ENCODE measurements around the gene ZNF384. TPM values are rescaled to one million over a fixed set of nuclear protein-coding genes. Genes with fewer than 3 reads are reported as not detected.

ZNF384 gene
- total RNA-seq, 1 donor from 2014 or later: 15.1 TPM

DNA sequence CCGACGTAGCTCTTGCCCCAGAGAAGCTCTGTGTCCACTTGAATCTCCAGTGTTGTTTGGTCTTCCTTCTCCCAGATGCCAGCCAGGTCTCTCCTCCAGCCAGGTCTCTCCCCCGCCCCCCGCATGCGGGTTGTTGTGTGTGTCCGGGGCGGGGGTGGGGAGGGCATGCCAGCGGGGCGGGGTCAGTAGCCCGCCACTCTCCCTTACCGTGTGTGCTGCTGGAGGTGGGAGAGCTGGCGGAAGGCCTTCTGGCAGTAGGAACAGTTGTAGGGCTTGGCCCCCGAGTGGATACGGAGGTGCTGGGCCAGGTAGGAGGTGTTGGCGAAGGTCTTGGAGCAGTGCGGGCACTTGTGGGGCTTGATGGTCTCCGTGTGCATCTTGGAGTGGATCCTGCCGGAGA, 17.0 kb downstream of the ZNF384 start:
- peaks cover 92 to 99% of the 10 kb centered on the region in 2 donors for H3K36me3 ChIP-seq

DNA sequence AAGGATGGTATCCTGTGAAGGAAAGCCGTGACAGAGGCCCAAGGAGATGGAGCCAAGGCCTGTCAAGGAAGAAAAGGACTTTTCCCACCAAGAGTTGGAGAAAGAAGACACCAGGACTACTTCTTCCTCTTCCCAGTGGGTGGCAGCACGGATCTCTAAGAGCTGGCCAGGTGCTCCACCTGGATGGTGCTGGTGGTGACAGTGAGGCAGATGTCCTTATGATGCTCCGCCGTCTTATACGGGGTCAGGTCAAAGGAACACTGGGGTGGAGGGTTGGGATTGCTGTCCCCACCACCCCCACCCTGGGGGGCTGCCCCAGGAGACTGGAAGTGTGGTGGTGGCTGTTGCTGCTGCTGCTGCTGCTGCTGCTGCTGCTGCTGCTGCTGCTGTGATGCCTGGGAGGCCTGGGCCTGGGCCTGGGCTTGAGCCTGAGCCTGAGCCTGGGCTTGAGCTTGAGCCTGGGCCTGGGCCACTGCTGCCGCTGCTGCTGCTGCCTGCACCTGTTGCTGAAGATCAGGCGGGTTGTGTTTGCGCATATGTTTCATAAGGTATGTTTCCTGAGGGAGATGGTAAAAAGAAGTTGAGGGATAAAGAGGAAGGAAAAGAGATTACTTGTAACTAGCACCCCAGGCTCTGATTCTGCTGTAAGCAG, 21.5 kb downstream of the ZNF384 start:
- Histone ChIP-seq H3K27me3 (no peaks in the 10 kb centered on the region), H3K4me1 (no peaks in the 10 kb centered on the region), H3K9me3 (no peaks in the 10 kb centered on the region), H3K36me3 (peaks cover 58 to 61% of the 10 kb centered on the region in 2 donors), H3K4me3 (no peak overlapping the region), H3K27ac (no peak overlapping the region)
- TF ChIP-seq, protein P1, sequence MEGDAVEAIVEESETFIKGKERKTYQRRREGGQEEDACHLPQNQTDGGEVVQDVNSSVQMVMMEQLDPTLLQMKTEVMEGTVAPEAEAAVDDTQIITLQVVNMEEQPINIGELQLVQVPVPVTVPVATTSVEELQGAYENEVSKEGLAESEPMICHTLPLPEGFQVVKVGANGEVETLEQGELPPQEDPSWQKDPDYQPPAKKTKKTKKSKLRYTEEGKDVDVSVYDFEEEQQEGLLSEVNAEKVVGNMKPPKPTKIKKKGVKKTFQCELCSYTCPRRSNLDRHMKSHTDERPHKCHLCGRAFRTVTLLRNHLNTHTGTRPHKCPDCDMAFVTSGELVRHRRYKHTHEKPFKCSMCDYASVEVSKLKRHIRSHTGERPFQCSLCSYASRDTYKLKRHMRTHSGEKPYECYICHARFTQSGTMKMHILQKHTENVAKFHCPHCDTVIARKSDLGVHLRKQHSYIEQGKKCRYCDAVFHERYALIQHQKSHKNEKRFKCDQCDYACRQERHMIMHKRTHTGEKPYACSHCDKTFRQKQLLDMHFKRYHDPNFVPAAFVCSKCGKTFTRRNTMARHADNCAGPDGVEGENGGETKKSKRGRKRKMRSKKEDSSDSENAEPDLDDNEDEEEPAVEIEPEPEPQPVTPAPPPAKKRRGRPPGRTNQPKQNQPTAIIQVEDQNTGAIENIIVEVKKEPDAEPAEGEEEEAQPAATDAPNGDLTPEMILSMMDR (IDR thresholded peaks at IDR 0.05): no peak
- no peak for DNase-seq (ENCODE audit: low spot score in 2 of 2)
- intact Hi-C loops (cut with DNase I): loop anchor here (10.0 kb wide), 1 partner anchor 173 kb away; the partner anchor contains the start of genes MRPL51 and NCAPD2

More for the DNA sequence above, 17.0 kb downstream of the ZNF384 start:
- TF ChIP-seq, protein P1 (IDR thresholded peaks at IDR 0.05): no peak
- H3K27me3 ChIP-seq: no peaks in the 10 kb centered on the region
- DNase-seq (ENCODE audit: low spot score in 2 of 2): no peak
- no peaks in the 10 kb centered on the region for H3K4me1 ChIP-seq
- no peaks in the 10 kb centered on the region for H3K9me3 ChIP-seq
- H3K4me3 ChIP-seq: no peak overlapping the region
- intact Hi-C loops (cut with DNase I): no loop called here
- H3K27ac ChIP-seq: no peak overlapping the region

GRCh38 chr12:6666211-6666610, 23.0 kb downstream of the ZNF384 start:
- TF ChIP-seq, protein P1 (IDR thresholded peaks at IDR 0.05): no peak
- Histone ChIP-seq H3K4me1 (peaks cover 4 to 12% of the 10 kb centered on the region in 2 donors), H3K9me3 (no peaks in the 10 kb centered on the region), H3K27ac (no peak overlapping the region), H3K36me3 (peaks cover 43 to 46% of the 10 kb centered on the region in 2 donors), H3K27me3 (no peaks in the 10 kb centered on the region), H3K4me3 (no peak overlapping the region)
- DNase-seq (ENCODE audit: low spot score in 2 of 2): no peak
- intact Hi-C loops (cut with DNase I): loop anchor here (10.0 kb wide), 1 partner anchor 171 kb away; the partner anchor contains the start of genes MRPL51 and NCAPD2

- peaks cover 30 to 33% of the 10 kb centered on the region in 2 donors for H3K36me3 ChIP-seq
- TF ChIP-seq, protein P1 (IDR thresholded peaks at IDR 0.05): no peak
- H3K4me3 ChIP-seq: no peak overlapping the region
- intact Hi-C loops (cut with DNase I): loop anchor here (5.0 to 10.0 kb wide), 3 partner anchors 102 to 170 kb away; partner anchors contain the start of genes MRPL51, NCAPD2 and PTMS
- H3K4me1 ChIP-seq: peaks cover 4 to 12% of the 10 kb centered on the region in 2 donors
- no peak overlapping the region for H3K27ac ChIP-seq
- H3K9me3 ChIP-seq: no peaks in the 10 kb centered on the region
- H3K27me3 ChIP-seq: no peaks in the 10 kb centered on the region
- DNase-seq (ENCODE audit: low spot score in 2 of 2): no peak
Measured at GRCh38 chr12:6664902-6665301, 24.3 kb downstream of the ZNF384 start.

- Histone ChIP-seq H3K4me3 (peak within 1 kb of the TSS; percentile 75 to 82), H3K4me1 (peaks cover 4 to 12% of the 10 kb centered on the region in 2 donors), H3K27me3 (no peaks in the 10 kb centered on the region), H3K27ac (peak within 1 kb of the TSS; percentile 77 to 80), H3K36me3 (peaks cover 19 to 24% of the 10 kb centered on the region in 2 donors), H3K9me3 (no peaks in the 10 kb centered on the region)
- DNase-seq (ENCODE audit: low spot score in 2 of 2): peak; percentile 96 to 99
- intact Hi-C loops (cut with DNase I): loop anchor here (1.0 to 10.0 kb wide), 8 partner anchors 26 to 189 kb away; partner anchors contain the start of genes MLF2, MRPL51, NCAPD2 and PTMS
- TF ChIP-seq, protein P1 (IDR thresholded peaks at IDR 0.05): no peak
Measured at GRCh38 chr12:6662906-6663742, 26.1 kb downstream of the ZNF384 start, which contains the start of gene ING4. Gene ING4 (minus strand): TSS chr12:6663119. CDS start chr12:6663101, 18 bp downstream.
